Ovary (tissue), 9 donors: Measurements from ENCODE around the gene GPR15. TPM values are rescaled to one million over a fixed set of nuclear protein-coding genes. Genes with fewer than 3 reads are reported as not detected.

Experiments
- DNase-seq, 5 donors: peaks; one replicate each; pipeline ENCODE4 v3.0.0-alpha.2; 2019 to 2020
- H3K27ac ChIP-seq, 2 donors: fragments of 200-600 bp; one replicate each; pipeline versions ENCODE4 v1.5.1 to v1.8.0; 2019 to 2022
- H3K27me3 ChIP-seq: fragments of 200-600 bp; one replicate; pipeline ENCODE4 v1.8.0; 2022
- H3K36me3 ChIP-seq: fragments of 200-600 bp; sonication (generic); one replicate; pipeline ENCODE4 v1.5.1; 2019
- H3K4me1 ChIP-seq: one replicate; pipeline ENCODE4 v1.8.1; 2013; ENCODE audit warnings: mild to moderate bottlenecking, moderate library complexity; ENCODE audit not compliant: insufficient read depth
- H3K4me3 ChIP-seq: fragments of 200-600 bp; sonication (generic); one replicate; pipeline ENCODE4 v1.5.1; 2017
- H3K9me3 ChIP-seq, 2 donors: fragments of 200-600 bp in 1 of 2; sonication (generic) in 1 of 2; one replicate each; pipeline versions ENCODE4 v1.5.1 to v1.8.1; 2013 to 2019; ENCODE audit warnings: mild to moderate bottlenecking in 1 of 2, moderate library complexity in 1 of 2
- CTCF ChIP-seq, 3 donors: fragments of 450-650 bp in 2 of 3; fragments of 200-600 bp in 1 of 3; IDR thresholded peaks; one replicate each; pipeline versions ENCODE4 v1.5.1 to v1.8.0; 2016 to 2022; ENCODE audit warnings: antibody characterized with exemption in 3 of 3, mild to moderate bottlenecking in 1 of 3
- EP300 ChIP-seq: sonication (generic); formaldehyde crosslinking; IDR thresholded peaks from one replicate; pipeline ENCODE4 v1.6.1; 2017; ENCODE audit warnings: antibody characterized with exemption
- POLR2A ChIP-seq: fragments of 450-650 bp; IDR thresholded peaks from one replicate; pipeline ENCODE4 v1.6.1; 2017; ENCODE audit warnings: antibody characterized with exemption, mild to moderate bottlenecking, moderate library complexity
- WGBS, 3 donors: extraction: QIAGEN DNeasy Blood & Tissue Kit in 1 of 3; methylation state at CpG; one replicate each; pipeline versions ENCODE4 v1.1.5 to v1.1.7; 2013 to 2017; 5-methylcytosine and 5-hydroxymethylcytosine counted together
- intact Hi-C, 4 donors: fragments of 100-400 bp; cut with DNase I; formaldehyde crosslinking; loops; one replicate each; pipeline versions ENCODE4 v1.11.0 to v1.15.1; 2022 to 2023
- polyA plus RNA-seq, 2 donors: library from polyadenylated mRNA; stranded (reverse); fragments of 200-250 nt in 1 of 2; fragments of 350-450 nt in 1 of 2; fragmentation: Illumina TruSeq in 1 of 2; extraction: RNeasy Lipid Tissue Mini Kit (QIAGEN cat#74804) in 1 of 2; gene quantifications; one replicate each; pipeline ENCODE4 v1.2.3, GENCODE V29; 2013 to 2014
- total RNA-seq, 7 donors: library from RNA; depleted of rRNA in 2 of 7; stranded (reverse); fragments of >200 nt in 2 of 7; fragmentation: NEBNext Ultra II Directional in 3 of 7; extraction: Animal tissue kit (Norgen Biotek cat#: 25700) in 3 of 7; gene quantifications; one replicate each; pipeline versions ENCODE4 v1.1.0 to v1.2.4, GENCODE V29; 2016 to 2023
- donor health status: DM: no; HTN: no; CAD: no; lungs with moderate emphysema.
- donor health status: DM: no; HTN: no; CAD: no.
- donor health status: Bipolar disorder and iron deficiency.
- donor health status: DM: yes; HTN: yes; CAD: no.
- donor health status: DM: no; HTN: no; CAD: no.
- donor health status: DM: yes; HTN: yes; CAD: no.

The GPR15 gene
- total and polyA plus RNA-seq, 9 donors: 0.23 TPM; not detected in 8

GRCh38 chr3:98500019-98500418, 31.8 kb upstream of the GPR15 start:
- no peaks in the 10 kb centered on the region for H3K9me3 ChIP-seq
- intact Hi-C loops: no loop called here
- 67 to 85% (median 75%) methylated on average over 4 of the region's 4 CpGs for WGBS, 3 donors
- H3K4me3 ChIP-seq: no peak overlapping the region
- no peaks in the 10 kb centered on the region for H3K4me1 ChIP-seq
- TF ChIP-seq EP300: no peak
- TF ChIP-seq CTCF (IDR thresholded peaks at IDR 0.05): no peak
- TF ChIP-seq POLR2A: no peak
- H3K27ac ChIP-seq: no peak overlapping the region
- H3K36me3 ChIP-seq: no peaks in the 10 kb centered on the region
- H3K27me3 ChIP-seq: no peaks in the 10 kb centered on the region
- no peak for DNase-seq

GRCh38 chr3:98501270-98501669, 30.5 kb upstream of the GPR15 start:
- no peak for TF ChIP-seq EP300
- no peak for TF ChIP-seq CTCF (IDR thresholded peaks at IDR 0.05)
- no peak for TF ChIP-seq POLR2A
- Histone ChIP-seq H3K27ac (no peak overlapping the region), H3K4me3 (no peak overlapping the region), H3K4me1 (no peaks in the 10 kb centered on the region), H3K9me3 (no peaks in the 10 kb centered on the region), H3K36me3 (no peaks in the 10 kb centered on the region), H3K27me3 (no peaks in the 10 kb centered on the region)
- WGBS, 3 donors: 83 to 88% (median 84%) methylated on average over 4 of the region's 4 CpGs
- no peak for DNase-seq
- intact Hi-C loops: no loop called here

GRCh38 chr3:98501863-98502576, 29.8 kb upstream of the GPR15 start:
- Histone ChIP-seq H3K27ac (no peak overlapping the region), H3K9me3 (no peaks in the 10 kb centered on the region), H3K36me3 (no peaks in the 10 kb centered on the region), H3K4me1 (no peaks in the 10 kb centered on the region), H3K4me3 (no peak overlapping the region), H3K27me3 (no peaks in the 10 kb centered on the region)
- 77 to 91% (median 80%) methylated on average over 5 of the region's 5 CpGs for WGBS, 3 donors
- intact Hi-C loops: no loop called here
- TF ChIP-seq CTCF (IDR thresholded peaks at IDR 0.05): no peak
- no peak for TF ChIP-seq POLR2A
- TF ChIP-seq EP300: no peak
- DNase-seq: no peak

- Histone ChIP-seq H3K27me3 (no peaks in the 10 kb centered on the region), H3K4me1 (no peaks in the 10 kb centered on the region), H3K36me3 (no peaks in the 10 kb centered on the region), H3K27ac (no peak overlapping the region), H3K9me3 (no peaks in the 10 kb centered on the region), H3K4me3 (no peak overlapping the region)
- DNase-seq: no peak
- TF ChIP-seq POLR2A (no peak), EP300 (no peak), CTCF (IDR thresholded peaks at IDR 0.05) (no peak)
- 19 to 26% (median 22%) methylated on average over 4 of the region's 4 CpGs for WGBS, 3 donors
- intact Hi-C loops: no loop called here
Measured at GRCh38 chr3:98504539-98504938, 27.2 kb upstream of the GPR15 start.
